Measurements from ENCODE around the gene ELOVL2. TPM values are rescaled to one million over a fixed set of nuclear protein-coding genes. Genes with fewer than 3 reads are reported as not detected.

ELOVL2 gene
- total and polyA plus RNA-seq, 2 donors (not counting 1 experiment from before 2014, with no cell fraction given) = not detected

GRCh38 chr6:11039040-11039439 lies 5.1 kb downstream of the ELOVL2 start:
- Histone ChIP-seq H4K20me1 (ENCODE audit: control insufficient read depth, insufficient read depth, low read length, poor library complexity, severe bottlenecking) (no peaks in the 10 kb centered on the region), H3K4me2 (replicated peaks; ENCODE audit: low read depth, low read length, poor library complexity, severe bottlenecking) (no peak overlapping the region), H3K79me2 (ENCODE audit: control insufficient read depth, insufficient read depth, low read length) (no peaks in the 10 kb centered on the region), H3K4me1 (ENCODE audit: control insufficient read depth in 2 of 2, insufficient read depth in 2 of 2, low read length in 2 of 2) (peaks cover 6 to 9% of the 10 kb centered on the region in 2 donors), H3K4me3 (ENCODE audit: control extremely low read depth in 1 of 5, extremely low read depth in 1 of 5, insufficient read depth in 1 of 5, low read depth in 2 of 5, low read length in 4 of 5) (no peak overlapping the region), H2AFZ (ENCODE audit: insufficient read depth, low read depth, low read length, poor library complexity, severe bottlenecking) (no peak overlapping the region), H3K9me3 (ENCODE audit: control extremely low read depth in 1 of 3, control insufficient read depth in 2 of 3, insufficient read depth in 1 of 3, low read length in 2 of 3) (peaks cover 0 to 2% (median 0%) of the 10 kb centered on the region in 3 donors), H3K27ac (ENCODE audit: low read length in 2 of 2) (no peak overlapping the region), H3K27me3 (replicated peaks in 1 of 4; ENCODE audit: control extremely low read depth in 1 of 4, control insufficient read depth in 3 of 4, insufficient read depth in 4 of 4, low read length in 3 of 4) (peaks cover 0 to 33% (median 10%) of the 10 kb centered on the region in 4 experiments), H3K36me3 (replicated peaks in 1 of 2; ENCODE audit: control extremely low read depth in 1 of 2, control insufficient read depth in 1 of 2, extremely low read depth in 1 of 2, insufficient read depth in 2 of 2, low read length in 1 of 2) (no peaks in the 10 kb centered on the region), H3K9ac (ENCODE audit: low read length) (no peak overlapping the region)
- no peak for ATAC-seq (ENCODE audit: low read depth)
- 100% methylated on average over 1 of the region's 1 CpG for whole genome bisulfite sequencing (ENCODE audit: insufficient coverage)
- intact Hi-C loops (cut with micrococcal nuclease) = no loop called here
- no peak overlapping the region for H3K27ac Mint-ChIP-seq
- peaks cover 60% of the 10 kb centered on the region for H3K27me3 Mint-ChIP-seq
- CTCF ChIA-PET = no interaction called here
- DNase-seq = no peak
- POLR2A ChIA-PET = no interaction called here
- no peaks in the 10 kb centered on the region for H3K9me3 Mint-ChIP-seq (ENCODE audit: insufficient read depth)
- H3K4me3 Mint-ChIP-seq = no peak overlapping the region
- TF ChIP-seq EZH2 (IDR thresholded peaks at IDR 0.05; ENCODE audit: borderline replicate concordance, insufficient read depth, low read depth, low read length, poor library complexity, severe bottlenecking) = no peak
- TF ChIP-seq, protein P1, sequence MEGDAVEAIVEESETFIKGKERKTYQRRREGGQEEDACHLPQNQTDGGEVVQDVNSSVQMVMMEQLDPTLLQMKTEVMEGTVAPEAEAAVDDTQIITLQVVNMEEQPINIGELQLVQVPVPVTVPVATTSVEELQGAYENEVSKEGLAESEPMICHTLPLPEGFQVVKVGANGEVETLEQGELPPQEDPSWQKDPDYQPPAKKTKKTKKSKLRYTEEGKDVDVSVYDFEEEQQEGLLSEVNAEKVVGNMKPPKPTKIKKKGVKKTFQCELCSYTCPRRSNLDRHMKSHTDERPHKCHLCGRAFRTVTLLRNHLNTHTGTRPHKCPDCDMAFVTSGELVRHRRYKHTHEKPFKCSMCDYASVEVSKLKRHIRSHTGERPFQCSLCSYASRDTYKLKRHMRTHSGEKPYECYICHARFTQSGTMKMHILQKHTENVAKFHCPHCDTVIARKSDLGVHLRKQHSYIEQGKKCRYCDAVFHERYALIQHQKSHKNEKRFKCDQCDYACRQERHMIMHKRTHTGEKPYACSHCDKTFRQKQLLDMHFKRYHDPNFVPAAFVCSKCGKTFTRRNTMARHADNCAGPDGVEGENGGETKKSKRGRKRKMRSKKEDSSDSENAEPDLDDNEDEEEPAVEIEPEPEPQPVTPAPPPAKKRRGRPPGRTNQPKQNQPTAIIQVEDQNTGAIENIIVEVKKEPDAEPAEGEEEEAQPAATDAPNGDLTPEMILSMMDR (IDR thresholded peaks at IDR 0.05) = no peak
- H3K4me1 Mint-ChIP-seq = peaks cover 8% of the 10 kb centered on the region

DNA sequence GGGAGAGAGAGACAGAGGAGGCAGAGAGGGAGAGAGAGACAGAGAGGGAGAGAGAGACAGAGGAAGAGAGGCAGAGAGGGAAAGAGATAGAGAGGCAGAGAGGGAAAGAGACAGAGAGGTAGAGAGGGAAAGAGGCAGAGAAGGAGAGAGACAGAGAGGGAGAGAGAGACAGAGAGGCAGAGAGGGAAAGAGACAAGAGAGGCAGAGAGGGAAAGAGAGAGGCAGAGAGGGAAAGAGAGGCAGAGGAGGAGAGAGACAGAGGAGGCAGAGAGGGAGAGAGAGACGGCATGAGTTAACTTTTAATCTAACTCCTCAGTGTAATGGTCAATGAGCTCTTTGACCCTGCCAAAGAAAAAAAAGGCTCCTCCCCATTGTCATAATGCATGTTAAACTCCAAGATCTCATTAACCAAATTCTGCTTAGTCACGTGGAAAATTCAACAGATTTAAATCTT lies 7.1 kb downstream of the ELOVL2 start:
- no peak overlapping the region for H3K4me3 ChIP-seq (ENCODE audit: control extremely low read depth in 1 of 5, extremely low read depth in 1 of 5, insufficient read depth in 1 of 5, low read depth in 2 of 5, low read length in 4 of 5)
- ChIA-PET CTCF (interaction anchor here (0.8 to 1.7 kb wide), 2 partner anchors 9 to 19 kb away, joined by 4 to 5 read pairs; no protein-coding TSS in a partner anchor), POLR2A (no interaction called here)
- Mint-ChIP-seq H3K27ac (no peak overlapping the region), H3K27me3 (peaks cover 64% of the 10 kb centered on the region), H3K4me1 (no peaks in the 10 kb centered on the region), H3K9me3 (ENCODE audit: insufficient read depth) (no peaks in the 10 kb centered on the region), H3K4me3 (no peak overlapping the region)
- no peak overlapping the region for H3K9ac ChIP-seq (ENCODE audit: low read length)
- no peak for TF ChIP-seq EZH2 (IDR thresholded peaks at IDR 0.05; ENCODE audit: borderline replicate concordance, insufficient read depth, low read depth, low read length, poor library complexity, severe bottlenecking)
- TF ChIP-seq, protein P1 (IDR thresholded peaks at IDR 0.05) = no peak
- no peaks in the 10 kb centered on the region for H3K36me3 ChIP-seq (replicated peaks in 1 of 2; ENCODE audit: control extremely low read depth in 1 of 2, control insufficient read depth in 1 of 2, extremely low read depth in 1 of 2, insufficient read depth in 2 of 2, low read length in 1 of 2)
- no peak overlapping the region for H2AFZ ChIP-seq (ENCODE audit: insufficient read depth, low read depth, low read length, poor library complexity, severe bottlenecking)
- intact Hi-C loops (cut with micrococcal nuclease) = no loop called here
- WGBS (ENCODE audit: insufficient coverage) = no CpG with 5 or more reads among the region's 2 CpGs
- peaks cover 0 to 24% (median 2%) of the 10 kb centered on the region in 4 experiments for H3K27me3 ChIP-seq (replicated peaks in 1 of 4; ENCODE audit: control extremely low read depth in 1 of 4, control insufficient read depth in 3 of 4, insufficient read depth in 4 of 4, low read length in 3 of 4)
- H3K79me2 ChIP-seq (ENCODE audit: control insufficient read depth, insufficient read depth, low read length) = no peaks in the 10 kb centered on the region
- no peaks in the 10 kb centered on the region for H3K4me1 ChIP-seq (ENCODE audit: control insufficient read depth in 2 of 2, insufficient read depth in 2 of 2, low read length in 2 of 2)
- DNase-seq (no peak), ATAC-seq (ENCODE audit: low read depth) (no peak)
- H3K4me2 ChIP-seq (replicated peaks; ENCODE audit: low read depth, low read length, poor library complexity, severe bottlenecking) = no peak overlapping the region
- H3K27ac ChIP-seq (ENCODE audit: low read length in 2 of 2) = no peak overlapping the region
- H3K9me3 ChIP-seq (ENCODE audit: control extremely low read depth in 1 of 3, control insufficient read depth in 2 of 3, insufficient read depth in 1 of 3, low read length in 2 of 3) = no peaks in the 10 kb centered on the region
- H4K20me1 ChIP-seq (ENCODE audit: control insufficient read depth, insufficient read depth, low read length, poor library complexity, severe bottlenecking) = no peaks in the 10 kb centered on the region

Measured in B cell (primary cell).